ENCODE data around the gene MYRFL.

Gene MYRFL

GRCh38 chr12:69898236-69898635 is 73.2 kb downstream of the MYRFL start:
- DNase-seq (ENCODE audit: low spot score), result no peak

DNA sequence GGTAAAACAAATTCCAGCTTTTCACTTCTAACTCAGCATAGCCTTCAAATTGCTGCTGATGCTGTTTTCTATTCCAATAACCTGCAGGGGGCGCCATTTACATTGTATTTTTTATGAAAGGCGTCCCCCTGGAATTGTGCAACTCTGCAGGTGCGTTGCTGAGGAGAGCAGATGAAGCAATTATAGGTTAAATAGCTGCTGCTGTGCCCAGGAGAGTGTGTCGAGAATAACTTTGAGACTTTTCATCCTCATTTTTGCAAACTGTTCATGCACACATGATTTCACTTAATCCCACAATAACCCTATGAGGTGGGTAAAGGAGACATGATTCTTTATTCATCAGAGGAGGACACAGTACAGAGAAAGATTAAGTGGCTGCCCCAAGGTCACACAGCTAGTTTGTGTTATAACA is 75.7 kb downstream of the MYRFL start:
- peak; percentile 19 for DNase-seq (ENCODE audit: low spot score)

GRCh38 chr12:69901221-69901905 is 76.3 kb downstream of the MYRFL start:
- no peak for DNase-seq (ENCODE audit: low spot score)

DNA sequence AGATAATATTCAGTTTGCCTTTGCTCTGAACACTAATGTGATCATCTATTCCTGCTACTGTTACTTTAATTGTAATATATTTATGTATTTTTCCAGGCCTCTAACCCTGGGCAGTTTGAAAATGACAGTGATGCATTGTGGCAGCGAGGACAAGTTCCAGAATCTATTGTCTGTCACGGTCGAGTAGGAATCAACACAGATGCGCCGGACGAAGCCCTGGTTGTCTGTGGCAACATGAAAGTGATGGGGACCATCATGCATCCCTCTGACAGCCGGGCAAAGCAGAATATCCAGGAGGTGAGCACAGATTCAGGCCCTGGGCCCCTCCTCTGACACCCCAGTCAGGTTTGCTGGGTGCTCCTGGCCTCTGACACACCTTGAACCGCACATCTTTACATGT is 78.5 kb downstream of the MYRFL start:
- DNase-seq (ENCODE audit: low spot score), result no peak

GRCh38 chr12:69904777-69905176 is 79.8 kb downstream of the MYRFL start:
- no peak for DNase-seq (ENCODE audit: low spot score)

DNA sequence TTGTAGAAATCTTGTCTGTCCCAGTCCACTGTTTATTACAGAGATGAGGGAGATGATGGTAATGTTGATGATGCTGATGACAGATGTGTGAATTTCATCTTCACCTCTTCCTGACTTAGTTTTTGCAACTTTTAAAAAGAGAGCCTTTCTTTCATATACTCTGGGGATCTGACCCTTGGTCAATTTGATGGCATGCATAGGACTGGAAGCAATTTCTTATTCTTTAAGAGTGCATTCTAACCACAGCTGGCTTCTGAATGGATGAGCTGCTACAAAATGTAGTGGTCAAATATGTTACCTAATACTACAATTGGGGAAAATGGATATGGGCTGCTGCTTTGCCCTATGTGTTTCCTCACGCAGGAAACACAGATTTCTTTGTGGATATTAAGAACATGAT is 80.8 kb downstream of the MYRFL start:
- DNase-seq (ENCODE audit: low spot score), result no peak

DNA sequence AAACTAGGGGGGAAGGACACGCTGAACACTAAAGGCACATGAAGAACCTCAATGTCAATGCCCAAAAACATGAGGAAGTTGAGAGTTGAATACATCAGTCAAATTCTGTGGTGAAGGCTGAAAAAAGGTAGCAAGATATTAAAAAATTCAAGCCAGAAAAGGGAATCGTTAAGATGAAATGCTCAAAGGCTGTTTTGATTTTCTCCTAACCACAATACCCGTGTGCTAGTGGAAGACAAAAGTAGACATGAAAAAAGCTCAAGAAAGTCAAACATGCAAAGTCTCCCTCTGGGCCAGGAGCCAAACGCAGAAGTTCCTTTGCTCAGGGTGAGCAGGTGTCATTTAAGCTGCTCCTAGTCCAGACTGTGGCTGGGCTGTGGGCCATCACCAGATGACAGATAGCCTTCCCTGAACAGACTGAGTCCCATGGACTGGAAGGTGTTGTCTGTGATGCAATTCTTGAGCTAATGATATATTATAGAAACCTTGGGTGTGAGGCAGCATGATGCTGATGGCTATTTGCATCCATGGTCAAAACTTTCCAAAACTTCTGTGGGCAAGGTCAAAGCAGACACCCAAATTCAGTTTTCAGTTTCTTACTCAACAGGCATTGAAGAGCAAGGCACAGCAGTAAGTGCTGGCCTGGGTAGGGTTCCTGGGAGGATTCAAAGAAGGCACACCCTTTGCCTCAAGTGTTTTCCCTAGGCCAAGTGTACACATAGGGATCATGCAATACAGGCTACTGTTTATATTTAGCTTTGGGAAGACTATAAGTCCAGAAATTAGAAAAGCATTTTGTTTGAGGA is 81.6 kb downstream of the MYRFL start:
- DNase-seq (ENCODE audit: low spot score), result no peak

GRCh38 chr12:69908203-69908602 is 83.2 kb downstream of the MYRFL start:
- no peak for DNase-seq (ENCODE audit: low spot score)

DNA sequence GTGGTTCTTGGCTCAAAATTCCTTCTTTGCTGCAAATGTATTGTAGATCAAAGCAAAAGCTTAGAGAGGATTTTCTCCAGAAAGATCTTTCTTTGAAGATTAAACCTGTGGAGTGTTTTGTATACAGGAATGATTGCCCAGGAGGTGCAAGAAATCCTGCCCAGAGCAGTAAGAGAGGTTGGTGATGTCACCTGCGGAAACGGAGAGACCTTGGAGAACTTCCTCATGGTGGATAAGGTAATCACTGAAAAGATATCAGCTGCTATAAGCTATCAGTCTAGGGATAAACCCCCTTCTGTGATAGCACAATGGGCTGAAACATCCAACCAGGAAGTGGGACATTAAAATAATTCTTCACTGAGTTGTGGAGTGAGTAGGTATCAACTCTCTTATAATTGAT is 85.7 kb downstream of the MYRFL start:
- DNase-seq (ENCODE audit: low spot score), result no peak

- no peak for DNase-seq (ENCODE audit: low spot score)
These were observed 88.5 kb downstream of the MYRFL start for GRCh38 chr12:69913526-69913925.

- no peak for DNase-seq (ENCODE audit: low spot score)
These were observed 90.9 kb downstream of the MYRFL start for GRCh38 chr12:69915964-69916363.

DNA sequence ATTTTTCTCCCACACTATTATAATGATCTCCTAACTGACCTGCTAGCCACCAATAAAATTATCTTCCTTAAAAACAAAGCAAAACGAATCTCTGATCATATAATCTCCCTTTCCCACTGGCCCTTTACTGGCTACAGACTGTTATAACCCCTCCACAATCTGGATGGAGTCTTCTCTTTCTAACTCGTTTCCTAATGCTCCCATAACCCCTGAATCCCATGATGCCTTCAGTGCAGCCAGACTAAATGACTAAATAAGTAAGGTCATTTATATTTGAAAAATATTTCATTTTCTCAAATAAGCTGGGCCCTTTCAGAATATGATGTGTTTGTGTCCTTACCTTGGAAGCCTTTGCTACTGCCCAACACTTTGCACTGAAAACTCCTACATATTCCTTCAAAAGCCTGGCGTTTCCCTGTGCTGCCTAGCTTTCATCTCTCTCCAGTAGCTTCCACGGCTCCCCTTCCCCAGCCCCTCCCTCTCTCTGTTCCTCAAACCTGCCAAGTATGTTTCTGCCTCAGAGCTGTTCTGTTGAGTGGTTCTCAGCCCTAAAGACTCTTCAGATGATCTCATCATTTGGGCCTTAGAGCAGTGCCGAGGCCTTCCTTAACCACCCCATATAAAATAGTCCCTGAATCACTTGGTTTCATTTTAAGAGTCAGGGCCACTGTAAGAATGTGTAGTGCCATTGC is 91.7 kb downstream of the MYRFL start:
- DNase-seq (ENCODE audit: low spot score), result no peak

DNA sequence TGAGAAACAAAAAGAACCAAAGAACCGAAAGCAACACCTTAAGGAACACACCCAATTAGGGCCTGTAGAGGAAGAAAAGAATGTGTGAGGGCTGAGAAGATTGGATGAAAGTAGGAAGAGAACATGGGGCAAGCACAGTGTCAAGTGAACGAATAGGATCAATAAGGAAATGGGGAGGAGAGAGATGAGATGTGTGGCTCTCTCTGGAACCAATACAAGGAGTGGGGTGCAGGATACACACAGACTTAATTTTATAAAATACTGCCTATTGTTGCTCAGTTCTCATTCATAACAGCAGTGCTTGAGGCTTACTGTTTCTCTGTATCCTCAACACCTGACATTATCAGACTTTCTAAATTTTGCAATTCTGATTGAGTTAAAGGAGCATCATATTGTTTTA is 93.3 kb downstream of the MYRFL start:
- no peak for DNase-seq (ENCODE audit: low spot score)

GRCh38 chr12:69919495-69919894 is 94.5 kb downstream of the MYRFL start:
- no peak for DNase-seq (ENCODE audit: low spot score)

DNA sequence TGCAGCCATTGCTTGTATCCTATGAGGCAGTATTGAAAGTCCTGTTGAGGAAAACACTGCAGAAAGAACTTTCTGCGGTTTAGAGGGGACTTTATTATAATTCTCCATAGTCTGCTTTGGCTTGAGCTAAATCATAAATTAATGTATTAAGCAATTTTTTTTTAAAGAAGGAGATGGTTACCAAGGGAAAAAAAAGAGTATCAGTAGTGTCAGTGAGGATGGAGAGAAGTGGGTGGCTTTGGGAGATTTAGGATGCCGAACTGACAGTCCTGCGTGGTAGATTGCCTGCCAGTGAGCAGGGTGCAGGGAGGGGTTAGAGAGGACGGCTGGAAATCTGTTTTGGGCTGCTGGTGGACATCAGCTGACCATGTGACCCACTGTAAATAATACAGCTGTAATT is 96.8 kb downstream of the MYRFL start:
- DNase-seq (ENCODE audit: low spot score), result no peak

DNA sequence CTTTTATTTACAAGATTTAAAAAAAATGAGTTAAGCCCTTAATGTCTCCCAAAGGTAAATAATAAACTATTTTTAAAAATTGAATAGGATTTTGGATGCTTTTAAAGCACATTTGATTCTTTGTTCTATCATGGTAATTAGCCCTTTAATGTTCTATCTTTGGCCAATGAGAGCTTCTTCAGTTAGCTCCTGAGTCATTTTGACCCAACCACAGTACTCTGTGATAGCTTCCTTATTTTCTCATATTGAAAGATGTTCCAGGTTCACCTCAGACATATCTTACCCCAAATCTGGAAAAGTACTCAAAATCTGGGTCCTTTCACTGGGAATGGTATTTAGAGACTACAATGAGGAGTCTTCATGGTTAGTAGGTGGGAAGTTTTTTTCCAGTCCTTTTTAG is 98.0 kb downstream of the MYRFL start:
- DNase-seq (ENCODE audit: low spot score), result no peak

GRCh38 chr12:69925291-69925690 is 100.3 kb downstream of the MYRFL start:
- peak; percentile 29 for DNase-seq (ENCODE audit: low spot score)

- no peak for DNase-seq (ENCODE audit: low spot score)
These were observed 102.1 kb downstream of the MYRFL start for GRCh38 chr12:69927164-69927563.

- DNase-seq (ENCODE audit: low spot score), result no peak
These were observed 104.1 kb downstream of the MYRFL start for GRCh38 chr12:69929125-69929524.

- DNase-seq (ENCODE audit: low spot score), result no peak
These were observed 104.5 kb downstream of the MYRFL start for GRCh38 chr12:69929531-69929930.

GRCh38 chr12:69931569-69931968 is 106.5 kb downstream of the MYRFL start:
- DNase-seq (ENCODE audit: low spot score), result no peak

DNA sequence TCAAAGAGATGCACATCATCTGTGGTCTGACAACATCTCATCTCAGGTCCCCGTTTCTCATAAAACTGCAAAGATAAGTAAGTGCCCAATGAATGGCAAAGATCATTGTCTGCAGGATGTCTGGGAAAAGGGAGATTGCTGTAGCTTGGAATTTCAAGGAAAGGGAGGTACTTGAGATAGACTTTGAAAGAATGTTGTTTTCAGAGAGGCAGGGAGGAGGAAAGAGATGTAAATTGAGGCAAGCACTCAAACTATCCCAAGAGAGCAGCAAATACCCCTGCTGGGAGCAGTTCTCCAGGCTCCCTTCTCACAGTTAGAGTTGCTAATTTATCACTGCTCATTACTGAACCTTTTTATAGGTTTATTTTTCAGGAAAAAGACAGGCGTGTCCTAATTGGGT is 107.1 kb downstream of the MYRFL start:
- DNase-seq (ENCODE audit: low spot score), result no peak
